Measurements from ENCODE around the gene PDPR. TPM values are rescaled to one million over a fixed set of nuclear protein-coding genes. Genes with fewer than 3 reads are reported as not detected.
"Not testable (repeated sequence)": the region's sequence is repeated elsewhere in the genome, so short reads cannot be mapped to it uniquely, and the experiment has no call there.

Gene PDPR
- total RNA-seq, 5 donors from 2014 or later (not counting 1 experiment from before 2014, with no cell fraction given): 24.8 to 46.0 (median 31.9) TPM

GRCh38 chr16:70123822-70124221 lies 9.7 kb downstream of the PDPR start:
- H3K4me3 ChIP-seq (ENCODE audit: control insufficient read depth in 1 of 2, extremely low read depth in 1 of 2, low read length in 1 of 2); ATAC-seq (replicated peaks in 1 of 4); H3K27ac ChIP-seq (ENCODE audit: low read length); H3K27me3 ChIP-seq (replicated peaks in 1 of 2; ENCODE audit: control insufficient read depth in 2 of 2, extremely low read depth in 1 of 2, insufficient read depth in 2 of 2, low read length in 1 of 2); H3K9me3 Mint-ChIP-seq; H3K4me3 Mint-ChIP-seq; CTCF ChIA-PET; H3K9me3 ChIP-seq; H3K27me3 Mint-ChIP-seq; H3K4me1 ChIP-seq (ENCODE audit: control insufficient read depth in 1 of 2, extremely low read depth in 1 of 2, insufficient read depth in 2 of 2, low read length in 2 of 2); H3K4me1 Mint-ChIP-seq; H3K27ac Mint-ChIP-seq; DNase-seq: not testable (repeated sequence)
- POLR2A ChIA-PET: interaction anchor here in 1 of 2 donors (0.7 kb wide), 1 partner anchor 685 kb away, joined by 4 read pairs; no protein-coding TSS in a partner anchor
- WGBS (ENCODE audit: insufficient coverage): 92% methylated on average over 14 of the region's 14 CpGs
- H3K36me3 ChIP-seq (ENCODE audit: control insufficient read depth in 2 of 2, extremely low read depth in 1 of 2, insufficient read depth in 1 of 2, low read length in 1 of 2): peaks cover 13 to 54% of the 10 kb centered on the region in 2 donors
- peaks cover 42% of the 10 kb centered on the region for H3K36me3 Mint-ChIP-seq

- 95% methylated on average over 4 of the region's 11 CpGs for WGBS (ENCODE audit: insufficient coverage)
- ATAC-seq (replicated peaks in 1 of 4); H3K27ac ChIP-seq (ENCODE audit: low read length); H3K4me1 ChIP-seq (ENCODE audit: control insufficient read depth in 1 of 2, extremely low read depth in 1 of 2, insufficient read depth in 2 of 2, low read length in 2 of 2); DNase-seq; POLR2A ChIA-PET; CTCF ChIA-PET; H3K9me3 Mint-ChIP-seq; H3K4me1 Mint-ChIP-seq; H3K27ac Mint-ChIP-seq; H3K27me3 ChIP-seq (replicated peaks in 1 of 2; ENCODE audit: control insufficient read depth in 2 of 2, extremely low read depth in 1 of 2, insufficient read depth in 2 of 2, low read length in 1 of 2); H3K9me3 ChIP-seq; H3K4me3 Mint-ChIP-seq; H3K4me3 ChIP-seq (ENCODE audit: control insufficient read depth in 1 of 2, extremely low read depth in 1 of 2, low read length in 1 of 2); H3K27me3 Mint-ChIP-seq: not testable (repeated sequence)
- H3K36me3 ChIP-seq (ENCODE audit: control insufficient read depth in 2 of 2, extremely low read depth in 1 of 2, insufficient read depth in 1 of 2, low read length in 1 of 2): peaks cover 13 to 69% of the 10 kb centered on the region in 2 donors
- peaks cover 45% of the 10 kb centered on the region for H3K36me3 Mint-ChIP-seq
Observed at GRCh38 chr16:70126226-70126625, 12.1 kb downstream of the PDPR start.

- POLR2A ChIA-PET: not testable (repeated sequence)
- H3K36me3 ChIP-seq (ENCODE audit: control insufficient read depth in 2 of 2, extremely low read depth in 1 of 2, insufficient read depth in 1 of 2, low read length in 1 of 2): peaks cover 8 to 69% of the 10 kb centered on the region in 2 donors
Observed at GRCh38 chr16:70127706-70128105, 13.6 kb downstream of the PDPR start.

GRCh38 chr16:70128844-70129243 lies 14.7 kb downstream of the PDPR start:
- H3K4me3 ChIP-seq (ENCODE audit: control insufficient read depth in 1 of 2, extremely low read depth in 1 of 2, low read length in 1 of 2); H3K4me3 Mint-ChIP-seq; H3K9me3 Mint-ChIP-seq; H3K4me1 Mint-ChIP-seq; H3K27ac ChIP-seq (ENCODE audit: low read length); ATAC-seq (replicated peaks in 1 of 4); DNase-seq; POLR2A ChIA-PET; H3K27me3 ChIP-seq (replicated peaks in 1 of 2; ENCODE audit: control insufficient read depth in 2 of 2, extremely low read depth in 1 of 2, insufficient read depth in 2 of 2, low read length in 1 of 2); H3K27me3 Mint-ChIP-seq; H3K9me3 ChIP-seq; H3K4me1 ChIP-seq (ENCODE audit: control insufficient read depth in 1 of 2, extremely low read depth in 1 of 2, insufficient read depth in 2 of 2, low read length in 2 of 2); H3K27ac Mint-ChIP-seq; CTCF ChIA-PET: not testable (repeated sequence)
- peaks cover 32% of the 10 kb centered on the region for H3K36me3 Mint-ChIP-seq
- no CpG with 5 or more reads among the region's 10 CpGs for WGBS (ENCODE audit: insufficient coverage)
- peaks cover 3 to 71% of the 10 kb centered on the region in 2 donors for H3K36me3 ChIP-seq (ENCODE audit: control insufficient read depth in 2 of 2, extremely low read depth in 1 of 2, insufficient read depth in 1 of 2, low read length in 1 of 2)

More at GRCh38 chr16:70127706-70128105, 13.6 kb downstream of the PDPR start:
- H3K4me3 Mint-ChIP-seq; H3K4me1 ChIP-seq (ENCODE audit: control insufficient read depth in 1 of 2, extremely low read depth in 1 of 2, insufficient read depth in 2 of 2, low read length in 2 of 2); H3K4me3 ChIP-seq (ENCODE audit: control insufficient read depth in 1 of 2, extremely low read depth in 1 of 2, low read length in 1 of 2); H3K27ac ChIP-seq (ENCODE audit: low read length); ATAC-seq (replicated peaks in 1 of 4); CTCF ChIA-PET; H3K4me1 Mint-ChIP-seq; H3K27ac Mint-ChIP-seq; H3K9me3 ChIP-seq; H3K9me3 Mint-ChIP-seq; DNase-seq; H3K27me3 Mint-ChIP-seq; H3K27me3 ChIP-seq (replicated peaks in 1 of 2; ENCODE audit: control insufficient read depth in 2 of 2, extremely low read depth in 1 of 2, insufficient read depth in 2 of 2, low read length in 1 of 2): not testable (repeated sequence)
- WGBS (ENCODE audit: insufficient coverage): 75% methylated on average over 2 of the region's 5 CpGs
- peaks cover 36% of the 10 kb centered on the region for H3K36me3 Mint-ChIP-seq

- peaks cover 11 to 71% of the 10 kb centered on the region in 2 donors for H3K36me3 ChIP-seq (ENCODE audit: control insufficient read depth in 2 of 2, extremely low read depth in 1 of 2, insufficient read depth in 1 of 2, low read length in 1 of 2)
- H3K4me1 Mint-ChIP-seq; CTCF ChIA-PET; H3K9me3 Mint-ChIP-seq; H3K27ac Mint-ChIP-seq; POLR2A ChIA-PET; H3K4me1 ChIP-seq (ENCODE audit: control insufficient read depth in 1 of 2, extremely low read depth in 1 of 2, insufficient read depth in 2 of 2, low read length in 2 of 2); DNase-seq; H3K4me3 ChIP-seq (ENCODE audit: control insufficient read depth in 1 of 2, extremely low read depth in 1 of 2, low read length in 1 of 2); H3K27me3 ChIP-seq (replicated peaks in 1 of 2; ENCODE audit: control insufficient read depth in 2 of 2, extremely low read depth in 1 of 2, insufficient read depth in 2 of 2, low read length in 1 of 2); H3K27me3 Mint-ChIP-seq; H3K9me3 ChIP-seq; ATAC-seq (replicated peaks in 1 of 4); H3K27ac ChIP-seq (ENCODE audit: low read length); H3K4me3 Mint-ChIP-seq: not testable (repeated sequence)
- 100% methylated on average over 2 of the region's 8 CpGs for WGBS (ENCODE audit: insufficient coverage)
- peaks cover 39% of the 10 kb centered on the region for H3K36me3 Mint-ChIP-seq
Observed at GRCh38 chr16:70135796-70136195, 21.7 kb downstream of the PDPR start.

GRCh38 chr16:70136595-70136994 lies 22.5 kb downstream of the PDPR start:
- H3K4me1 ChIP-seq (ENCODE audit: control insufficient read depth in 1 of 2, extremely low read depth in 1 of 2, insufficient read depth in 2 of 2, low read length in 2 of 2); H3K4me1 Mint-ChIP-seq; ATAC-seq (replicated peaks in 1 of 4); POLR2A ChIA-PET; H3K27ac Mint-ChIP-seq; DNase-seq; CTCF ChIA-PET; H3K4me3 Mint-ChIP-seq; H3K27ac ChIP-seq (ENCODE audit: low read length); H3K27me3 ChIP-seq (replicated peaks in 1 of 2; ENCODE audit: control insufficient read depth in 2 of 2, extremely low read depth in 1 of 2, insufficient read depth in 2 of 2, low read length in 1 of 2); H3K4me3 ChIP-seq (ENCODE audit: control insufficient read depth in 1 of 2, extremely low read depth in 1 of 2, low read length in 1 of 2); H3K27me3 Mint-ChIP-seq; H3K9me3 Mint-ChIP-seq; H3K9me3 ChIP-seq: not testable (repeated sequence)
- H3K36me3 Mint-ChIP-seq: peaks cover 43% of the 10 kb centered on the region
- WGBS (ENCODE audit: insufficient coverage): 100% methylated on average over 1 of the region's 2 CpGs
- peaks cover 11 to 72% of the 10 kb centered on the region in 2 donors for H3K36me3 ChIP-seq (ENCODE audit: control insufficient read depth in 2 of 2, extremely low read depth in 1 of 2, insufficient read depth in 1 of 2, low read length in 1 of 2)

- H3K4me3 ChIP-seq (ENCODE audit: control insufficient read depth in 1 of 2, extremely low read depth in 1 of 2, low read length in 1 of 2); POLR2A ChIA-PET; H3K4me1 ChIP-seq (ENCODE audit: control insufficient read depth in 1 of 2, extremely low read depth in 1 of 2, insufficient read depth in 2 of 2, low read length in 2 of 2); H3K27ac Mint-ChIP-seq; ATAC-seq (replicated peaks in 1 of 4); H3K9me3 ChIP-seq; CTCF ChIA-PET; H3K27me3 ChIP-seq (replicated peaks in 1 of 2; ENCODE audit: control insufficient read depth in 2 of 2, extremely low read depth in 1 of 2, insufficient read depth in 2 of 2, low read length in 1 of 2); H3K4me1 Mint-ChIP-seq; DNase-seq; H3K4me3 Mint-ChIP-seq; H3K27ac ChIP-seq (ENCODE audit: low read length); H3K9me3 Mint-ChIP-seq; H3K27me3 Mint-ChIP-seq: not testable (repeated sequence)
- peaks cover 5 to 59% of the 10 kb centered on the region in 2 donors for H3K36me3 ChIP-seq (ENCODE audit: control insufficient read depth in 2 of 2, extremely low read depth in 1 of 2, insufficient read depth in 1 of 2, low read length in 1 of 2)
- H3K36me3 Mint-ChIP-seq: peaks cover 39% of the 10 kb centered on the region
- 83% methylated on average over 1 of the region's 10 CpGs for WGBS (ENCODE audit: insufficient coverage)
Observed at GRCh38 chr16:70142739-70143138, 28.6 kb downstream of the PDPR start.
